IMR-90 (cell line): ENCODE data around the gene SRSF3. TPM values are rescaled to one million over a fixed set of nuclear protein-coding genes. Genes with fewer than 3 reads are reported as not detected.

ENCODE experiments used
- ATAC-seq: fragments of 200-7000 bp; cut with Tn5 transposase; 2 replicates; pipeline ENCODE4 v1.9.1; 2020; ENCODE audit warnings: low read depth, mild to moderate bottlenecking, moderate library complexity
- BruUV-seq: library from RNA; stranded (reverse); fragments of 400-500 nt; replicated peaks from 2 replicates; lab custom pipeline; 2021; lab: Mats Ljungman, UMichigan
- CTCF ChIA-PET: fragments of 300-600 bp; formaldehyde crosslinking; extraction: SDS; loops from one replicate; lab custom pipeline; 2021; ENCODE audit warnings: antibody characterized with exemption; lab: Yijun Ruan, JAX
- POLR2A ChIA-PET: fragments of 300-600 bp; sonication (Branson Sonifier 250); formaldehyde crosslinking; loops from one replicate; lab custom pipeline; 2022; ENCODE audit warnings: antibody characterized with exemption; ENCODE audit not compliant: unreplicated experiment; lab: Charles Lee
- DNase-seq: peaks from one replicate; pipeline ENCODE4 v3.0.0; 2013
- H2AFZ ChIP-seq: replicated peaks from 2 replicates; pipeline ENCODE3; 2013; ENCODE audit warnings: low read length, mild to moderate bottlenecking; ENCODE audit not compliant: poor library complexity
- H2AK5ac ChIP-seq: 2 replicates; pipeline ENCODE4 v1.6.1; 2013; ENCODE audit warnings: low read depth, low read length, inconsistent platforms
- H2AK9ac ChIP-seq: replicated peaks from 2 replicates; pipeline ENCODE3; 2013; ENCODE audit warnings: mild to moderate bottlenecking, low read depth, low read length, moderate library complexity; ENCODE audit not compliant: poor library complexity
- H2BK120ac ChIP-seq: 2 replicates; pipeline ENCODE4 v1.6.1; 2013; ENCODE audit warnings: low read depth, low read length, inconsistent platforms
- H2BK15ac ChIP-seq: 3 replicates; pipeline ENCODE4 v1.6.1; 2013; ENCODE audit warnings: low read depth, low read length, inconsistent platforms
- H2BK20ac ChIP-seq: 2 replicates; pipeline ENCODE4 v1.6.1; 2013; ENCODE audit warnings: low read depth, mild to moderate bottlenecking, inconsistent platforms, low read length, moderate library complexity
- H2BK5ac ChIP-seq: 2 replicates; pipeline ENCODE4 v1.6.1; 2013; ENCODE audit warnings: mild to moderate bottlenecking, low read depth, low read length, inconsistent platforms; ENCODE audit not compliant: poor library complexity, severe bottlenecking
- H3K14ac ChIP-seq: replicated peaks from 2 replicates; pipeline ENCODE4 v1.6.1; 2013; ENCODE audit warnings: low read depth, low read length, inconsistent platforms
- H3K18ac ChIP-seq: 2 replicates; pipeline ENCODE4 v1.6.1; 2013; ENCODE audit warnings: low read depth, low read length, control low read depth
- H3K23ac ChIP-seq: 2 replicates; pipeline ENCODE4 v1.6.1; 2013; ENCODE audit warnings: low read depth, low read length, inconsistent platforms
- H3K27ac ChIP-seq: 2 replicates; pipeline ENCODE4 v1.5.1; 2013; ENCODE audit warnings: mild to moderate bottlenecking, control low read depth, low read length; ENCODE audit not compliant: insufficient read depth
- H3K27me3 ChIP-seq: 2 replicates; pipeline ENCODE4 v1.6.1; 2013; ENCODE audit warnings: low read length; ENCODE audit not compliant: control insufficient read depth, insufficient read depth
- H3K36me3 ChIP-seq: 2 replicates; pipeline ENCODE4 v1.6.1; 2013; ENCODE audit warnings: low read length, mixed read lengths; ENCODE audit not compliant: control insufficient read depth, insufficient read depth
- H3K4ac ChIP-seq: 2 replicates; pipeline ENCODE4 v1.6.1; 2013; ENCODE audit warnings: low read depth, low read length, inconsistent platforms
- H3K4me1 ChIP-seq: 2 replicates; pipeline ENCODE4 v1.6.1; 2013; ENCODE audit warnings: low read length, mixed read lengths; ENCODE audit not compliant: control insufficient read depth, insufficient read depth
- H3K4me2 ChIP-seq: 2 replicates; pipeline ENCODE4 v1.6.1; 2013; ENCODE audit warnings: low read depth, mild to moderate bottlenecking, control low read depth, low read length, moderate library complexity
- H3K4me3 ChIP-seq: 2 replicates; pipeline ENCODE4 v1.5.1; 2013; ENCODE audit warnings: low read depth, mild to moderate bottlenecking, control low read depth, low read length, moderate library complexity; ENCODE audit not compliant: insufficient read depth
- H3K56ac ChIP-seq: 2 replicates; pipeline ENCODE4 v1.6.1; 2013; ENCODE audit warnings: low read length, inconsistent platforms; ENCODE audit not compliant: insufficient read depth; ENCODE audit errors: extremely low read depth
- H3K79me1 ChIP-seq, 2 experiments: 2 replicates each; pipeline ENCODE4 v1.6.1; 2013; ENCODE audit warnings: low read length in 2 of 2, inconsistent platforms in 1 of 2, low read depth in 1 of 2
- H3K9ac ChIP-seq: 2 replicates; pipeline ENCODE4 v1.6.1; 2013; ENCODE audit warnings: low read depth, low read length, control low read depth
- H3K9me1 ChIP-seq: 2 replicates; pipeline ENCODE4 v1.6.1; 2013; ENCODE audit warnings: low read length, inconsistent platforms; ENCODE audit not compliant: insufficient read depth
- H3K9me3 ChIP-seq: 2 replicates; pipeline ENCODE4 v1.6.1; 2013; ENCODE audit warnings: low read length; ENCODE audit not compliant: control insufficient read depth, insufficient read depth
- H4K20me1 ChIP-seq: 2 replicates; pipeline ENCODE4 v1.6.1; 2013; ENCODE audit warnings: low read length, inconsistent platforms; ENCODE audit not compliant: insufficient read depth
- H4K5ac ChIP-seq: 2 replicates; pipeline ENCODE4 v1.6.1; 2013; ENCODE audit warnings: mild to moderate bottlenecking, low read depth, low read length, control low read depth
- H4K8ac ChIP-seq, 2 experiments: 2 replicates each; pipeline ENCODE4 v1.6.1; 2013; ENCODE audit warnings: low read depth in 2 of 2, low read length in 2 of 2, control low read depth in 1 of 2, inconsistent platforms in 1 of 2
- H4K91ac ChIP-seq: 2 replicates; pipeline ENCODE4 v1.6.1; 2013; ENCODE audit warnings: low read depth, low read length, inconsistent platforms; ENCODE audit not compliant: insufficient read depth
- MAZ ChIP-seq: IDR thresholded peaks from 2 replicates; pipeline ENCODE4 v1.6.1; 2012; ENCODE audit warnings: low read depth, mild to moderate bottlenecking, low read length, improper control_type of control experiment, moderate library complexity, borderline replicate concordance
- MXI1 ChIP-seq: IDR thresholded peaks from 2 replicates; pipeline ENCODE4 v1.6.1; 2012; ENCODE audit warnings: low read depth, mild to moderate bottlenecking, low read length, moderate library complexity, borderline replicate concordance
- WGBS, 2 experiments: methylation state at CpG; one replicate each; pipeline versions ENCODE4 v1.1.5 to v1.1.7; 2013; ENCODE audit warnings: missing lambda C conversion rate in 2 of 2; ENCODE audit not compliant: insufficient read length in 1 of 2; ENCODE audit errors: extremely low coverage in 2 of 2; 5-methylcytosine and 5-hydroxymethylcytosine counted together
- dilution Hi-C: fragments of 300-500 bp; cut with HindIII; formaldehyde crosslinking; loops from one replicate; pipeline ENCODE4 v1.14.3; 2018; ENCODE audit warnings: low sequenced_read_pairs; ENCODE audit not compliant: unreplicated experiment
- in situ Hi-C: fragments of 300-500 bp; cut with MboI; formaldehyde crosslinking; loops from 3 replicates; pipeline ENCODE4 v1.14.3; 2019; ENCODE audit warnings: low sequenced_read_pairs, inconsistent platforms, mixed read lengths
- intact Hi-C: fragments of 100-400 bp; cut with micrococcal nuclease; formaldehyde crosslinking; loops from 2 replicates; pipeline ENCODE4 v1.10.0; 2022
- polyA plus RNA-seq, 3 experiments: library from polyadenylated mRNA; depleted of rRNA; stranded (reverse); fragments of >200 nt; gene quantifications; 2 replicates each; pipeline ENCODE4 v1.2.3, GENCODE V29; 2012; ENCODE audit warnings: low replicate concordance in 1 of 3
- total RNA-seq: library from RNA; depleted of rRNA; stranded (reverse); fragments of >200 nt; gene quantifications from 2 replicates; pipeline ENCODE4 v1.2.3, GENCODE V29; 2012

SRSF3 gene
- total and polyA plus RNA-seq, 2 of the 4 experiments (the other 2 are of a cell fraction) = 237 to 297 TPM

GRCh38 chr6:36636283-36636682 lies 42.1 kb downstream of the SRSF3 start:
- Histone ChIP-seq H3K36me3 (no peaks in the 10 kb centered on the region), H3K18ac (no peak overlapping the region), H3K23ac (no peak overlapping the region), H3K56ac (no peak overlapping the region), H4K91ac (no peak overlapping the region), H4K8ac (no peak overlapping the region), H2AFZ (no peak overlapping the region), H3K4me2 (no peak overlapping the region), H3K4me1 (peaks cover 7% of the 10 kb centered on the region; the same call in 1 of the 2 replicates), H2BK5ac (no peak overlapping the region), H3K9me1 (no peaks in the 10 kb centered on the region), H3K27ac (no peak overlapping the region), H2BK120ac (no peak overlapping the region), H3K14ac (no peak overlapping the region), H3K9me3 (no peaks in the 10 kb centered on the region), H3K4me3 (no peak overlapping the region), H4K5ac (no peak overlapping the region), H3K79me1 (0 out of 4 replicates have a peak, but pooled peaks cover 0 to 2% of the 10 kb centered on the region in 2 experiments), H2BK20ac (no peak overlapping the region), H4K20me1 (no peaks in the 10 kb centered on the region), H2AK9ac (no peak overlapping the region), H3K9ac (no peak overlapping the region), H3K27me3 (no peaks in the 10 kb centered on the region), H2BK15ac (no peak overlapping the region), H2AK5ac (no peak overlapping the region), H3K4ac (no peak overlapping the region)
- in situ Hi-C loops (no loop called here), intact Hi-C loops (no loop called here), dilution Hi-C loops (no loop called here)
- WGBS, 2 experiments = 100% methylated on average over 1 of the region's 5 CpGs; no CpG with 5 or more reads in 1 of the 2 experiments
- DNase-seq = no peak
- CTCF ChIA-PET = no interaction called here
- ATAC-seq = no peak
- no TSS peak for BruUV-seq
- no peak for TF ChIP-seq MXI1
- no peak for TF ChIP-seq MAZ
- POLR2A ChIA-PET = no interaction called here
